ENCODE data around the gene RIC1. TPM values are rescaled to one million over a fixed set of nuclear protein-coding genes. Genes with fewer than 3 reads are reported as not detected.
A peak's percentile ranks its signal among the peaks of the same experiment; 100 is the strongest.

The RIC1 gene
- 47.2 TPM for total RNA-seq (2013)
- polyA plus RNA-seq (10 to 100 TPM; 13.4 to 36.4 (median 16.3) TPM), polyA minus RNA-seq (32.8 and 43.4 TPM in 2 replicates), total RNA-seq (50.8 to 158 (median 122) reads per million in 11 experiments)

- Histone ChIP-seq H4K20me1 (ENCODE audit: insufficient read depth, low read length) (peaks cover 47% of the 10 kb centered on the region), H3K4me1 (ENCODE audit: control insufficient read depth in 1 of 2, insufficient read depth in 2 of 2, low read length in 2 of 2) (peaks cover 51 to 76% of the 10 kb centered on the region in 2 donors), H3K4me2 (replicated peaks; ENCODE audit: extremely low read depth, low read length, poor library complexity, severe bottlenecking) (peak within 1 kb of the TSS; percentile 97), H3K9ac (ENCODE audit: insufficient read depth, low read length, poor library complexity, severe bottlenecking) (peak within 1 kb of the TSS; percentile 96), H3K79me2 (ENCODE audit: insufficient read depth, low read length) (peaks cover 73% of the 10 kb centered on the region), H3K36me3 (replicated peaks in 1 of 2; ENCODE audit: control insufficient read depth in 1 of 2, insufficient read depth in 2 of 2, low read length in 2 of 2) (no peaks in the 10 kb centered on the region), H3K4me3 (replicated peaks in 1 of 3; ENCODE audit: low read depth in 2 of 3, low read length in 3 of 3) (peak within 1 kb of the TSS; percentile 70 to 100 (median 92)), H3K9me3 (replicated peaks in 1 of 2; ENCODE audit: control insufficient read depth in 1 of 2, insufficient read depth in 1 of 2, low read length in 2 of 2) (no peaks in the 10 kb centered on the region), H2AFZ (ENCODE audit: insufficient read depth, low read depth, low read length, poor library complexity, severe bottlenecking) (peak within 1 kb of the TSS; percentile 83), H3K27me3 (ENCODE audit: control insufficient read depth in 2 of 2, insufficient read depth in 2 of 2, low read length in 2 of 2) (no peaks in the 10 kb centered on the region), H3K27ac (ENCODE audit: low read depth in 1 of 2, low read length in 2 of 2) (peak within 1 kb of the TSS; percentile 88 to 97)
- Mint-ChIP-seq H3K9me3 (peaks cover 0 to 7% (median 0%) of the 10 kb centered on the region in 7 donors), H3K36me3 (peaks cover 6 to 13% of the 10 kb centered on the region in 2 donors), H3K4me3 (peak within 1 kb of the TSS; percentile 96 to 100), H3K27me3 (ENCODE audit: low read depth in 3 of 3) (no peaks in the 10 kb centered on the region), H3K4me1 (peaks cover 73% of the 10 kb centered on the region), H3K27ac (peak within 1 kb of the TSS; percentile 96 to 99 (median 98))
- under 1% methylated on average over 80 of the region's 84 CpGs for WGBS (ENCODE audit: insufficient coverage)
- intact Hi-C loops (cut with micrococcal nuclease): loop anchor here in 1 of 2 donors (5.0 to 10.0 kb wide), 4 partner anchors 64 to 644 kb away; partner anchors contain the start of genes ERMP1 and JAK2
- no peak for TF ChIP-seq CTCF (IDR thresholded peaks at IDR 0.05)
- peak; percentile 89 to 93 (median 91) for DNase-seq
Observed at GRCh38 chr9:5628530-5629311, at the start of gene RIC1. Gene RIC1, plus strand, starts transcription at chr9:5629107. Its CDS starts 203 bp downstream, at chr9:5629310.

GRCh38 chr9:5579881-5580280 is 49.0 kb upstream of the RIC1 start:
- Histone ChIP-seq H3K36me3 (replicated peaks in 1 of 2; ENCODE audit: control insufficient read depth in 1 of 2, insufficient read depth in 2 of 2, low read length in 2 of 2) (no peaks in the 10 kb centered on the region), H3K9ac (ENCODE audit: insufficient read depth, low read length, poor library complexity, severe bottlenecking) (no peak overlapping the region), H3K27ac (ENCODE audit: low read depth in 1 of 2, low read length in 2 of 2) (no peak overlapping the region), H3K4me2 (replicated peaks; ENCODE audit: extremely low read depth, low read length, poor library complexity, severe bottlenecking) (no peak overlapping the region), H3K9me3 (replicated peaks in 1 of 2; ENCODE audit: control insufficient read depth in 1 of 2, insufficient read depth in 1 of 2, low read length in 2 of 2) (no peaks in the 10 kb centered on the region), H3K79me2 (ENCODE audit: insufficient read depth, low read length) (no peaks in the 10 kb centered on the region), H3K4me1 (ENCODE audit: control insufficient read depth in 1 of 2, insufficient read depth in 2 of 2, low read length in 2 of 2) (peaks cover 0 to 4% of the 10 kb centered on the region in 2 donors), H3K27me3 (ENCODE audit: control insufficient read depth in 2 of 2, insufficient read depth in 2 of 2, low read length in 2 of 2) (no peaks in the 10 kb centered on the region), H3K4me3 (replicated peaks in 1 of 3; ENCODE audit: low read depth in 2 of 3, low read length in 3 of 3) (no peak overlapping the region), H4K20me1 (ENCODE audit: insufficient read depth, low read length) (no peaks in the 10 kb centered on the region), H2AFZ (ENCODE audit: insufficient read depth, low read depth, low read length, poor library complexity, severe bottlenecking) (no peak overlapping the region)
- Mint-ChIP-seq H3K27ac (no peak overlapping the region), H3K27me3 (ENCODE audit: low read depth in 3 of 3) (peaks cover 0 to 3% (median 1%) of the 10 kb centered on the region in 3 donors), H3K36me3 (peaks cover 0 to 2% of the 10 kb centered on the region in 2 donors), H3K4me3 (no peak overlapping the region), H3K4me1 (peaks cover 14% of the 10 kb centered on the region), H3K9me3 (peaks cover 0 to 6% (median 2%) of the 10 kb centered on the region in 7 donors)
- DNase-seq: no peak
- intact Hi-C loops (cut with micrococcal nuclease): no loop called here
- WGBS (ENCODE audit: insufficient coverage): 100% methylated on average over 1 of the region's 1 CpG
- no peak for TF ChIP-seq CTCF (IDR thresholded peaks at IDR 0.05)
